ENCODE results near the gene MSANTD2.
A peak's percentile ranks its signal among the peaks of the same experiment; 100 is the strongest.

Gene MSANTD2

GRCh38 chr11:124745270-124745834, 54.9 kb downstream of the MSANTD2 start:
- no peak for DNase-seq (ENCODE audit: low spot score)
- H3K27ac ChIP-seq = no peak overlapping the region
- TF ChIP-seq CTCF (IDR thresholded peaks at IDR 0.05) = no peak
- H3K4me3 ChIP-seq = no peak overlapping the region

- no peak overlapping the region for H3K4me3 ChIP-seq
- no peak for DNase-seq (ENCODE audit: low spot score)
- no peak overlapping the region for H3K27ac ChIP-seq
- TF ChIP-seq CTCF (IDR thresholded peaks at IDR 0.05) = no peak
These were observed 57.2 kb downstream of the MSANTD2 start for GRCh38 chr11:124743050-124743449.

- DNase-seq (ENCODE audit: low spot score) = no peak
- no peak for TF ChIP-seq CTCF (IDR thresholded peaks at IDR 0.05)
- no peak overlapping the region for H3K4me3 ChIP-seq
- H3K27ac ChIP-seq = no peak overlapping the region
These were observed 57.7 kb downstream of the MSANTD2 start for GRCh38 chr11:124742555-124742954.

DNA sequence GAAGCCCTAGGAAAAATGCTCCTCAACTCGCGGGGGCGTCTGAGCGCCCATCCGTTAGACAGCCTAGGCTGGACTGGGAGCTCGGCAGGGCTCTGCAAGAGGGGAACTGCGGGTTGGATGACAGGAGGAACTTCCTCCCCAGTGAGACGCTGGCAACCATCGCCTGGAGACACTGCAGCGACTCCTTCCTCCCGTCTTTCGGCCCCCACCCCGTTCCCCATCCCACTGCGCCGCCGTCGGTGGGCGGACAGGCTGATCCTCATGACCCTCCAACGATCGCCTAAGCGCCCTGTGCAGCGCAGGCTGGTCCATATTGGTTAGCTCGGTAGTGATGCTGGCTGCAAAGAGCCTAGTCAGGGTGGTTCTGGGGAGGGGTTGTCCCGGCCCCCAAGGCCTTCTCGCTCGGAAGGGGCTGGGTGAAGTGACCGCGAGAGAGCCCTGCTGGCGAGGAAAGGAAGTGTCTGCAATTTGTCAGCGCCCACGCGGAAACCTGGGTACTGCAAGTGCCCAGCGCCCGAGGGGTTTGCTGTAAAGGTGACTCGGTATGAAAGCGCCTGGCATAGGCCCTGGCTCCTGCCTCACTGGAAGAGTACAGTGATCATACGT, 59.8 kb downstream of the MSANTD2 start:
- peak; percentile 24 for TF ChIP-seq CTCF (IDR thresholded peaks at IDR 0.05)
- DNase-seq (ENCODE audit: low spot score) = no peak
- peak overlapping the region; percentile 48 to 78 for H3K27ac ChIP-seq
- peak overlapping the region; percentile 74 for H3K4me3 ChIP-seq

- peak within 1 kb of the TSS; percentile 74 for H3K4me3 ChIP-seq
- peak within 1 kb of the TSS; percentile 48 to 78 for H3K27ac ChIP-seq
- no peak for TF ChIP-seq CTCF (IDR thresholded peaks at IDR 0.05)
- DNase-seq (ENCODE audit: low spot score) = peak; percentile 94
These were observed 60.5 kb downstream of the MSANTD2 start, which contains the start of gene NRGN for GRCh38 chr11:124739479-124740276. NRGN (plus strand) TSS chr11:124739942; CDS start chr11:124740085, 143 bp downstream.

DNA sequence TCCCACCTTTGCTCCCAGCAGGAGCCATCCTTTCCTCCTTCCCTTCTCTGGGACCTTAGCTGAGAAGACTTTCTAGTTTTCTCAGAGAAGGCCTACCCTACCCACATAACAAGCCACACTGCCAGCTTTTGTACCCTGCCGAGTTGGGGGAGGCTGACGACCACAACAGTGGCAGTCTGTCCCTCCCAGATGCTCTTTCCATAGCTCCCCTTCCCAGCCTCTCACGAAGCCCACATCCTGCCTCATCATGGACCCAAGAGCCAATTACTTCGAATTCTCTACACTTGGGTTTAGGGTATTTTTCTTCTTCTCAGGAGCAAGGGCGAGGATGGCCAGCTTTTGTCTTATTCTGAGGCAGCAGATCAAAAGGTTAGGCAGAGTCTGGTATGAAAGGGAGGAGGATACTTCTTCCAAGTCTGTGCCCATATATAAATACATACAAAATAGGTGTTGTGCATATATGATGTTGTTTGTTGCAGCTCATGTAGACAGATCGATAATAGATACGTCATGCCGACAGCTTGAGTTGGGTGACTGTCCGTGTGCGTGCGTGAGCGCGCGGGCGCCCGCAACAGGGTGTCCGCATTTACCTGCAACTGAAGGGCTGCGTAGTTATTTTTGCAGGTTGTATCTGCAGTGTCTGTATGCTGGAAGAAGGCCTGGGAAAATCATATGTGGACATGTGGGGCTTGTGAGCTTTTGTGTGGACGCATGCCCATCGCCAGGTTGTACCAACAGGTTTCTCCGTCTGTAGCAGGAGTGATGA, 61.3 kb downstream of the MSANTD2 start:
- TF ChIP-seq CTCF (IDR thresholded peaks at IDR 0.05) = no peak
- no peak for DNase-seq (ENCODE audit: low spot score)
- Histone ChIP-seq H3K4me3 (peak overlapping the region; percentile 74), H3K27ac (peak overlapping the region; percentile 48 to 78)
